K562 (cell line): ENCODE measurements around the gene AP4E1. TPM values are rescaled to one million over a fixed set of nuclear protein-coding genes. Genes with fewer than 3 reads are reported as not detected.

Experiments
- CSDE1 ChIP-seq, 2 experiments: fragments of 450-650 bp; IDR thresholded peaks; 2 replicates each; pipeline ENCODE4 v1.6.1; 2016; ENCODE audit warnings: mild to moderate bottlenecking in 1 of 2
- HCFC1 ChIP-seq: IDR thresholded peaks from 2 replicates; pipeline ENCODE4 v1.6.1; 2012; ENCODE audit warnings: low read depth, low read length, improper control_type of control experiment
- HDGF ChIP-seq: fragments of 450-650 bp; IDR thresholded peaks from 2 replicates; pipeline ENCODE4 v1.6.1; 2016
- L3MBTL2 ChIP-seq: fragments of 450-650 bp; IDR thresholded peaks from 2 replicates; pipeline ENCODE4 v1.6.1; 2016; ENCODE audit warnings: mild to moderate bottlenecking, moderate library complexity
- MYC ChIP-seq, 2 experiments: fragments of 250-450 bp in 1 of 2; sonication (Bioruptor Pico) in 1 of 2; IDR thresholded peaks; 2 replicates each; pipeline versions ENCODE4 v1.5.1 to v1.6.1; 2012 to 2021; ENCODE audit warnings: low read depth in 2 of 2, borderline replicate concordance in 1 of 2, improper control_type of control experiment in 1 of 2, low read length in 1 of 2, mild to moderate bottlenecking in 1 of 2, moderate library complexity in 1 of 2
- PHTF2 ChIP-seq: fragments of 250-450 bp; sonication (Bioruptor Pico); IDR thresholded peaks from 2 replicates; pipeline ENCODE4 v1.5.0; 2021; ENCODE audit warnings: mild to moderate bottlenecking
- PTTG1 ChIP-seq: fragments of 450-650 bp; IDR thresholded peaks from 2 replicates; pipeline ENCODE4 v1.6.1; 2016; ENCODE audit warnings: low read depth, mild to moderate bottlenecking, missing genetic modification characterization, missing compliant biosample characterization
- TEAD1 ChIP-seq, 2 experiments: fragments of 450-650 bp in 1 of 2; sonication (generic) in 1 of 2; formaldehyde crosslinking; IDR thresholded peaks; 2 replicates each; pipeline versions ENCODE4 v1.4.0 to v1.8.0; 2020 to 2022; ENCODE audit warnings: mild to moderate bottlenecking in 2 of 2, missing genetic modification reagents in 1 of 2
- WHSC1 ChIP-seq: IDR thresholded peaks from one replicate; pipeline ENCODE4 v1.6.1; 2012; ENCODE audit warnings: low read length, control low read depth, inconsistent platforms
- YY1 ChIP-seq, 3 experiments: IDR thresholded peaks; 2 replicates each; pipeline ENCODE4 v1.6.1; 2011; ENCODE audit warnings: low read length in 2 of 3, mild to moderate bottlenecking in 2 of 3, moderate library complexity in 2 of 3, borderline replicate concordance in 1 of 3, control low read depth in 1 of 3, low read depth in 1 of 3; ENCODE audit not compliant: insufficient read depth in 3 of 3, insufficient replicate concordance in 2 of 3, control insufficient read depth in 1 of 3, insufficient read length in 1 of 3; ENCODE audit errors: extremely low read depth in 1 of 3
- ZBTB40 ChIP-seq, 2 experiments: fragments of 450-650 bp in 1 of 2; sonication (generic) in 1 of 2; formaldehyde crosslinking in 1 of 2; IDR thresholded peaks; 2 replicates each; pipeline versions ENCODE4 v1.7.1 to v1.9.0; 2016 to 2022; ENCODE audit warnings: inconsistent platforms in 1 of 2, mild to moderate bottlenecking in 1 of 2, missing genetic modification reagents in 1 of 2
- ZNF592 ChIP-seq: fragments of 450-650 bp; IDR thresholded peaks from 2 replicates; pipeline ENCODE4 v1.6.1; 2017; ENCODE audit warnings: antibody characterized with exemption, mild to moderate bottlenecking
- polyA plus RNA-seq, 8 experiments: library from polyadenylated mRNA; depleted of rRNA in 4 of 8; stranded (reverse) in 5 of 8; unstranded in 3 of 8; fragments of >200 nt; fragmentation: Nextera tagmentation in 2 of 8; fragmentation: Illumina TruSeq in 1 of 8; extraction: Ambion mirVana in 2 of 8; extraction: Trizol in 1 of 8; gene quantifications; 2 replicates each; pipeline versions ENCODE4 v1.2.1 to v1.2.3, GENCODE V29; 2011 to 2014; ENCODE audit warnings: inconsistent platforms in 1 of 8, missing spikeins in 1 of 8
- total RNA-seq, 7 experiments: library from RNA; depleted of rRNA in 6 of 7; stranded (reverse); fragments of >200 nt in 6 of 7; fragmentation: Illumina TruSeq in 2 of 7; extraction: Trizol in 2 of 7; gene quantifications; 2 replicates each; pipeline versions ENCODE4 v1.2.1 to v1.2.3, GENCODE V29; 2011 to 2021; ENCODE audit warnings: low replicate concordance in 1 of 7

Gene AP4E1
- total and polyA plus RNA-seq, 9 of the 15 experiments (the other 6 are each of a cell fraction or from before 2014, with no cell fraction given), result 1.3 to 11.5 (median 4.4) TPM

GRCh38 chr15:50906954-50907600, 1.4 kb upstream of the AP4E1 start (continued):
- TF ChIP-seq PTTG1 (no peak), HCFC1 (no peak), WHSC1 (no peak), ZBTB40 (IDR thresholded peaks at IDR 0.05) (0 out of 2 replicates have a peak, but pooled peaks have one; percentile 8), ZBTB40 (CRISPR knock-in tag; IDR thresholded peaks at IDR 0.05) (no peak), L3MBTL2 (peak; percentile 53; the same call in 1 of the 2 replicates), ZNF592 (0 out of 2 replicates have a peak, but pooled peaks have one; percentile 8), MYC (IDR thresholded peaks at IDR 0.05; ENCODE audit: low read depth, low read length) (peak; percentile 40; the same call in 1 of the 2 replicates), MYC (CRISPR knock-in tag; IDR thresholded peaks at IDR 0.05; ENCODE audit: borderline replicate concordance, low read depth) (no peak), HDGF (no peak), CSDE1 (IDR thresholded peaks at IDR 0.05) (no peak), TEAD1 (CRISPR knock-in tag; IDR thresholded peaks at IDR 0.05) (no peak), YY1 (IDR thresholded peaks at IDR 0.05; ENCODE audit: borderline replicate concordance in 1 of 3, control insufficient read depth in 1 of 3, extremely low read depth in 1 of 3, insufficient read depth in 3 of 3, insufficient read length in 1 of 3, insufficient replicate concordance in 2 of 3, low read depth in 1 of 3, low read length in 2 of 3) (no peak), PHTF2 (no peak)
